Fibroblast of pulmonary artery (primary cell): ENCODE measurements around the gene MYBPHL.
A peak's percentile ranks its signal among the peaks of the same experiment; 100 is the strongest.
"Not testable (repeated sequence)": the region's sequence is repeated elsewhere in the genome, so short reads cannot be mapped to it uniquely, and the experiment has no call there.

Experiments
- DNase-seq: peaks from one replicate; pipeline ENCODE4 v3.0.0-alpha.2; 2010; ENCODE audit warnings: low read depth
- H3K4me3 ChIP-seq: replicated peaks from 2 replicates; pipeline ENCODE4 v1.5.1; 2011; ENCODE audit warnings: low read depth, mild to moderate bottlenecking, control low read depth, low read length, moderate library complexity
- CTCF ChIP-seq: IDR thresholded peaks from 2 replicates; pipeline ENCODE4 v1.5.1; 2011; ENCODE audit warnings: mild to moderate bottlenecking, control low read depth, low read length, inconsistent platforms; ENCODE audit errors: missing control alignments

The MYBPHL gene

GRCh38 chr1:109307274-109308021 is 637 bp upstream of the MYBPHL start:
- H3K4me3 ChIP-seq: no peak overlapping the region
- no peak for DNase-seq
- TF ChIP-seq CTCF: no peak

- DNase-seq, H3K4me3 ChIP-seq: not testable (repeated sequence)
These were observed 820 bp downstream of the MYBPHL start for GRCh38 chr1:109305991-109306390.

GRCh38 chr1:109304226-109304920 is 2.4 kb downstream of the MYBPHL start:
- H3K4me3 ChIP-seq: no peak overlapping the region
- no peak for DNase-seq
- no peak for TF ChIP-seq CTCF

GRCh38 chr1:109301874-109302273 is 4.9 kb downstream of the MYBPHL start:
- TF ChIP-seq CTCF: no peak
- DNase-seq: no peak
- H3K4me3 ChIP-seq: no peak overlapping the region

- TF ChIP-seq CTCF: no peak
- peak; percentile 36 for DNase-seq
- H3K4me3 ChIP-seq: no peak overlapping the region
These were observed 6.1 kb downstream of the MYBPHL start for GRCh38 chr1:109300650-109301151.

- no peak overlapping the region for H3K4me3 ChIP-seq
- DNase-seq: peak; percentile 86
- no peak for TF ChIP-seq CTCF
These were observed 7.1 kb downstream of the MYBPHL start for GRCh38 chr1:109299558-109300343.
